HFF-Myc (cell line): ENCODE results near the gene ROBO2.

Source experiments
- DNase-seq: peaks from one replicate; pipeline ENCODE4 v3.0.0-alpha.2; 2011; ENCODE audit warnings: low read depth; ENCODE audit errors: extremely low read depth
- H3K4me3 ChIP-seq: replicated peaks from 2 replicates; pipeline ENCODE4 v1.5.1; 2011; ENCODE audit warnings: low read depth, mild to moderate bottlenecking, control low read depth, low read length
- CTCF ChIP-seq: IDR thresholded peaks from 2 replicates; pipeline ENCODE4 v1.5.1; 2012; ENCODE audit warnings: mild to moderate bottlenecking, low read depth, low read length, control low read depth; ENCODE audit errors: missing control alignments

Gene ROBO2

GRCh38 chr3:77096145-77096544 is 56.2 kb downstream of the ROBO2 start:
- no peak overlapping the region for H3K4me3 ChIP-seq
- DNase-seq: no peak
- no peak for TF ChIP-seq CTCF

GRCh38 chr3:77096966-77097890 is 57.3 kb downstream of the ROBO2 start:
- no peak overlapping the region for H3K4me3 ChIP-seq
- DNase-seq: no peak
- TF ChIP-seq CTCF: no peak

GRCh38 chr3:77102951-77103769 is 63.3 kb downstream of the ROBO2 start:
- no peak for DNase-seq
- H3K4me3 ChIP-seq: no peak overlapping the region
- no peak for TF ChIP-seq CTCF

- DNase-seq: no peak
- no peak overlapping the region for H3K4me3 ChIP-seq
- no peak for TF ChIP-seq CTCF
Measured at GRCh38 chr3:77122652-77123051, 82.8 kb downstream of the ROBO2 start.

- DNase-seq: no peak
- H3K4me3 ChIP-seq: no peak overlapping the region
- no peak for TF ChIP-seq CTCF
Measured at GRCh38 chr3:77125966-77126365, 86.1 kb downstream of the ROBO2 start.

GRCh38 chr3:77134769-77135168 is 94.9 kb downstream of the ROBO2 start:
- DNase-seq: no peak
- TF ChIP-seq CTCF: no peak
- H3K4me3 ChIP-seq: no peak overlapping the region
